ENCODE data around the gene MAML3.

MAML3 gene

DNA sequence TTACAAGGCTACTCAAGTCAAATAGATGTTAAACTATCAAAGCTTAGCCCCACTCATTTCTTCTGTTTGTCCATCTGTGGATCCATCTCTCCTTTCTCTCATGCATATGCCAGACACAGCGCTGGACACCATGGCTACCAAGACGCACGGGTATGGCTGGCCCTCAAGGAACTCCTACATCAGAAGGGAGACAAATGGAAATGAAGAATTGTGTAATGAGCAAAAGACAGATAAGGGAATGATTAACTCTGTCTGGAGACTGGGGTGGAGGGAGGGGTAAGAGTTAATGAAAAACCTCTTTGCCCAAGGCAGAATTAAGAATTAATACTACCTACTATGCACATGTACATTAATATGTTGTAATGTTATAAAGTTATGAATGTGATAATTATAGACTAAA, 400.3 kb downstream of the MAML3 start:
- DNase-seq (ENCODE audit: low read depth), result peak; percentile 48

- no peak for DNase-seq (ENCODE audit: low read depth)
These were observed 404.0 kb downstream of the MAML3 start for GRCh38 chr4:139749835-139750498.

DNA sequence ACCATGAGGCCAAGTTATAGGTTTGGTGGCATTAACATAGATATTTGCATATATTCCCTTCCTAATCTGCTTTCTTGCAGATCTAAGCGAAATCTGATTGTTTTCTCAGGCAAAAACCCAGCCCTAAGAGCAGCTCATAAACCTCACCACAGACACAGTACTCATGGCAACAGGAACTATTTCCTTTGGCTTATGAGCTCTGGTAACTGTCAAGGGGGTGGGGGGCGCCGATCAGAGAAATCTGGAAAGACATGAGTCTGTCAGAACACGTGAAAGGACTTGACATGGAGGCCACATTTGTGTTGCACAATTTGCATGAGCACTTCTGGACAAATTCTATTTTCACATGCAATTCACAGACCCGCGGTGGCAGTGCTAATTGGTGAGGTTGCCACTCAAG, 404.6 kb downstream of the MAML3 start:
- DNase-seq (ENCODE audit: low read depth), result no peak

GRCh38 chr4:139746431-139747171, 407.4 kb downstream of the MAML3 start:
- DNase-seq (ENCODE audit: low read depth), result peak; percentile 37

DNA sequence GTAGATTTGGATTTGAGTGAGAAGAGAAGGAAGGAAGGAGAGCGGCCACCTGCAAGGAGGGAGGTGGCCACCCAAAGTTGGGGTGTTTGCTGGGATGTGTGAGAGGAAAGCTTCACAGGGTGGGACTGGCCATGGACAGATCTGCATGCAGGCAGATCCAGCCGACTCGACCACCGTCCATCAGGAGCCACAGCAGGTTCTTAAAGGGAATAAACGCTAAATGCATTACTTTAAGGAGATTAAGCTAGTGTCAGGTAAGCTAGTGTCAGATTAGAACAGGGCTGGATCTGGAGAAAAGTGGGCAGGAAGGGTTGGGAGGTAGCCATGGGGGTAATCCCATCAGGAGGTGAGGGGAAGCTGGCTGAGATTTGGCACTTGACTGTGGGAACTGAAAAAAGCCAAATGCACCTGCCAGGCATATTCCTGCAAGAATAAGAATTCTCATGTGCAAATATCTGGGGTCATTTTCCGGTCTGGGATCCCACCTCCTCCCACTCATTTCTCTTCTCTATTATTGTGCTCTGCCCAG, 408.8 kb downstream of the MAML3 start:
- DNase-seq (ENCODE audit: low read depth), result no peak

DNA sequence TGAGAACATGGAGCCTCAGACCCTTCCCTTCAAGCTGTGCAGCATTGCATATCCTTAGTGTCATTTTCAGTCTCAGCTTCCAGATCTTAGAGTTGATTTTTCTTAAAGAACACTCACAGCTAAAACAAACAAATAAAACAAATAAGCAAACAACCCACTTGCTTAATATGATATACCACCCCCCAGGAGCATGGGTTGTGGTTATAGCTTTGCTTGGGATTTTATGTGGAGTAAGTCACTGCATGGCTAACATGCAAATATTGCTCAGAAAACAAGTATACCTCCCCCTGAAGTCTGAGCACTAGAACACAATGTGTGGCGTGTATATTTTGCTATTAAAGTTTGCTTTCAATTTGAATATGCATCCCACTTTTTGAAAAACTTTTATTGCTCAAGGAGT, 409.8 kb downstream of the MAML3 start:
- DNase-seq (ENCODE audit: low read depth), result no peak

DNA sequence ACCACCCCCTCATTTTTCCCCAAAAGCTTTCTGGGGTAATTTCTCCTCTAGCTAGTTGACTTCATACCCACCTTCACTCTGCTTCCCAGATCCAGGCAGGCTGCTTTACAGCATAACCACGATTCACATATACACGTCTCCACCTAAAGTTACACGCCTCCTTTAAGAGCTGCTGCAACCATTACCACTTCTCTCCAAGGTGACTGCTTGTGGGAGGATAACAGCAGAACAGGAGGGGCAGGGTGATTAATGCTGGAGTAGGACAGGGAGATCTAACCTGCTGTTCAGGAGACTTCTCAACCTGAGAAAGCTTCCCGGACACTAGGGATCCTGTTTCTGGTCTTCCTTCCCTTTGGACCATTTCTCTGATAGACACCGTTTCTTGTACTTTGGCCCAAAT, 411.0 kb downstream of the MAML3 start:
- DNase-seq (ENCODE audit: low read depth), result no peak

DNA sequence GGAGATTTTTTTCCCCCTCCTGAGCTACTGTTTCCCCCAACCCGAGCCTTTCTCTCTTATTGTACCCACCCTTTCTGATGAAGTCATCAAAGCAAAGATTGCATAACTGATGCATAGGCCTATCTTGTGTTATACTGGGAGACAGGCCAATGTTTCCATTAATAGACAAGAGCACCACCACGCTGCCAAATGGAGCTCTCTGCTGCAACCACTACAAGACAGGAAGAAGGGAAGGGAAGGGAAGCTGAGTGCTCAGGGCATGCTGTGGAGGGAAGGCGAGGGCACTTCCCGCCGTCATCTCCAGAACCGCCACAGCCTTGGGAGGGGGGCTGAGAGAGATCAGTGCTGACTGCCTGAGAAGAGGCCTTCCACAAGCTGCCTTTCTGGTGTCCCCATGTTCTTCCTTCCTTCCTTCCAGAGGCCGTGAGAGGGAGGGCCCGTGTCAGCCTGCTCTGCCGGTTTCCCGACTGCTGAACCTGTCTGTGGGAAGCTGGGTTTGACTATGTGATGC, 413.4 kb downstream of the MAML3 start:
- DNase-seq (ENCODE audit: low read depth), result peak; percentile 96

- DNase-seq (ENCODE audit: low read depth), result no peak
These were observed 413.9 kb downstream of the MAML3 start for GRCh38 chr4:139740121-139740520.

DNA sequence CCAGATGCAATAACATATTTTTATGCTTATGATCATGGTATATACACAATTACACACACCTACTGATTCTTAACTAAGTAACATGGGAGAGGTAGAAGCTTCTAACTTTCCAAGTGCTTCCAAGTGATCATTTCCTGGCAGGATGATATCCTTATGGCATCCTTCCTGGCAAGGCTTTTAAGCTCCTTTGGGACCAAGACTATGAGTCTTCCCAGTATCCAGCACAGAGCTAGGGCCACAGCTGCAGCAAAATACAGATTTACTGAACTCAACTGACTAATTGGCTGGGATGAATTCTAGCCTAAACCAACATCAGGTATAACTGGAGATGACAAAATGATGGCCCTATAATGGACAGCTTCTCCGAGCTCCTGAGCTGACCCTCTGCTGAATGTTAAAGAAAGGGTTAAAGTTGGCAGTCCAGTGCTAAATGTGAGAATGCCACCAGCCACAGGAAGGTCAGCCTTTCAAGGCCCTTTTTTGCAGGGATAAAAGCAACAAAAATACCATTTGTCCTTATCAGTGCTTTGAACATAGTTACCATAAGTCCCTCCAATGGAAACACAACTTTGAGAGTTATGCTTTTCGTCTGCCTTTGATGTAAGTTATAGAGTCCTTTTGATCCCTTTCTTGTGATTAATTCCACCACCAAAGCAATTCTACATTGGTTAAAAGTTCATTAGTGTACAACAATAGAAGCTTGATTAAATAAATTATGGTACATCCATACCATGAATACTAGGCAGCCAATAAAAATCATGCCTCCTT, 415.0 kb downstream of the MAML3 start:
- DNase-seq (ENCODE audit: low read depth), result no peak

DNA sequence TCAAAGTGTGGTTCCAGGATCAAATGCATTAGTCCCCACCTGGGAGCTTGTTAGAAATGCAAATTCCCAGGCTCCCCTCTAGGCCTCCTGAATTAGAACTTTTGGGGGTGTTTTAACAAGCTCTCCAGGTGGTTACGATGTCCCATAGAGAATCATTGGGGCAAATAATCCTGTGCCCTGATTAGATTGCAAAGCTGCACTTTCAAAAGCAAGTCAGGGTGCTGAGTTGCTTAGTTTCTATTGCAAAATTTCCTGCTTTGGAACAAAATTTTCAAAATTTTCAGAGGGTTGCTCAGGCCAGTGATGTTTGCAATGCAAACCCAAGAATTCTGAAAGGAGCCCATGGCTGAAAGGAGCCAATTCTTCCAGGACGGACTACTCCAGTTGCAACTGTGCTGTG, 417.3 kb downstream of the MAML3 start:
- DNase-seq (ENCODE audit: low read depth), result no peak

DNA sequence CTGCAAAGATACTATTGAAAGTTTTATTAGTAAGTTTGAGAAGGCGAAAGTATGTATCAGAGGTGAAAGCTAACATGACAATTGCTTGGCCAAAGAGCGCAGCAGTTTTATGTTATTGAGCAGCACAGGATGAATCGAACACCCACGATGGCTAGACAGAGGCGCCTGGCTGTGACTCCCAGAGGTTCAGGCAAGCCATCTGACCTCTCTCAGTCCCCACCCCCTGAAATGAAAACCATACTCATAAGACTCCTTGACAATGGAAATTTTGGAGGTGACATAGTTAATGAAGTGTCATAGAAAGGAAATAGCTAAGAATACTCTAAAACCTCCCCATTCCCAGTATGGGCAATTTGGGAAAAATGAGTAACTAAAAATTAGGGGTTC, 417.7 kb downstream of the MAML3 start:
- no peak for DNase-seq (ENCODE audit: low read depth)

GRCh38 chr4:139735381-139736273, 418.4 kb downstream of the MAML3 start:
- DNase-seq (ENCODE audit: low read depth), result peak; percentile 21

- peak; percentile 83 for DNase-seq (ENCODE audit: low read depth)
These were observed 419.1 kb downstream of the MAML3 start for GRCh38 chr4:139734875-139735380.

- DNase-seq (ENCODE audit: low read depth), result peak; percentile 96
These were observed 419.6 kb downstream of the MAML3 start for GRCh38 chr4:139734201-139734874.

GRCh38 chr4:139732991-139733570, 420.9 kb downstream of the MAML3 start:
- no peak for DNase-seq (ENCODE audit: low read depth)

GRCh38 chr4:139728840-139729239, 425.1 kb downstream of the MAML3 start:
- DNase-seq (ENCODE audit: low read depth), result no peak

GRCh38 chr4:139728146-139728545, 425.8 kb downstream of the MAML3 start:
- no peak for DNase-seq (ENCODE audit: low read depth)

DNA sequence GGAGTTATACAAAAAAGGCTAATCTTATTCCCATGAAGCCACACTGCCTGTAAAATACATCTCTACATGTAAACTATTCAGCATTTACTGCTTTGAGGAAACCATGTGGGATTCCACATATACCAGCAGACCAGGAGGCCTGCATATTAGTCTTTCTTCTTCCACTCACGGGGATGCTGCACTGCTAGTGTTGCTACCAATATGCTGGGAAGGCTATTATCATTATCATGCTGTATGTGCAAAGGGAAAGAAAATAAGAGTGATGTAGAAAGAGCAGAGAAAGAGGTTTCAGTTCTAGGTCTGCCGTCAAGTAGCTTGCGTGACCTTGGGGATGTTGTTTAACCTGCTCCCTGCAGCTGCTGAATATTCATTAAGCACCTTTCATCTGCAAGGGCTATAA, 427.4 kb downstream of the MAML3 start:
- no peak for DNase-seq (ENCODE audit: low read depth)

GRCh38 chr4:139725236-139725635, 428.7 kb downstream of the MAML3 start:
- DNase-seq (ENCODE audit: low read depth), result no peak
